Loucy (cell line): Measurements from ENCODE around the gene THADA.

ENCODE experiments used
- H2AFZ ChIP-seq: fragments of 200-600 bp; sonication (generic); 2 replicates; pipeline ENCODE4 v1.6.0; 2016; ENCODE audit warnings: antibody characterized with exemption, mild to moderate bottlenecking, low read length, moderate library complexity
- H3F3A ChIP-seq: fragments of 200-600 bp; 2 replicates; pipeline ENCODE4 v1.6.0; 2016; ENCODE audit warnings: antibody characterized with exemption, low read depth, mild to moderate bottlenecking
- H3K27me3 ChIP-seq: fragments of 200-600 bp; sonication (generic); 2 replicates; pipeline ENCODE4 v1.6.1; 2014; ENCODE audit warnings: low read length, mild to moderate bottlenecking; ENCODE audit not compliant: insufficient read depth, poor library complexity, severe bottlenecking
- H3K36me3 ChIP-seq: fragments of 200-600 bp; sonication (generic); 2 replicates; pipeline ENCODE4 v1.6.1; 2016; ENCODE audit warnings: low read length; ENCODE audit not compliant: insufficient read depth
- H3K4me1 ChIP-seq: fragments of 200-600 bp; sonication (generic); 2 replicates; pipeline ENCODE4 v1.5.1; 2014; ENCODE audit warnings: low read length, mild to moderate bottlenecking; ENCODE audit not compliant: insufficient read depth, poor library complexity, severe bottlenecking
- H3K4me2 ChIP-seq: fragments of 200-600 bp; sonication (generic); 2 replicates; pipeline ENCODE4 v1.6.0; 2014; ENCODE audit warnings: antibody characterized with exemption, low read length, low read depth, mild to moderate bottlenecking; ENCODE audit not compliant: poor library complexity, severe bottlenecking
- H3K4me3 ChIP-seq: fragments of 200-600 bp; sonication (generic); 2 replicates; pipeline ENCODE4 v1.5.1; 2014; ENCODE audit warnings: low read length, mild to moderate bottlenecking, mixed read lengths; ENCODE audit not compliant: poor library complexity, severe bottlenecking
- H3K79me2 ChIP-seq: fragments of 200-600 bp; sonication (generic); 2 replicates; pipeline ENCODE4 v1.6.1; 2014; ENCODE audit warnings: low read length; ENCODE audit not compliant: insufficient read depth
- H3K9ac ChIP-seq: fragments of 200-600 bp; sonication (generic); 2 replicates; pipeline ENCODE4 v1.6.0; 2014; ENCODE audit warnings: mild to moderate bottlenecking, low read depth, low read length, moderate library complexity; ENCODE audit not compliant: poor library complexity, severe bottlenecking
- H3K9me2 ChIP-seq: fragments of 200-600 bp; sonication (generic); replicated peaks from 2 replicates; pipeline ENCODE4 v1.6.1; 2016; ENCODE audit warnings: low read depth, low read length, mixed read lengths
- H3K9me3 ChIP-seq: fragments of 200-600 bp; sonication (generic); 2 replicates; pipeline ENCODE4 v1.6.1; 2014; ENCODE audit warnings: mild to moderate bottlenecking, antibody characterized with exemption, low read length, low read depth; ENCODE audit not compliant: insufficient read depth
- H4K20me1 ChIP-seq: fragments of 200-600 bp; sonication (generic); 2 replicates; pipeline ENCODE4 v1.6.0; 2014; ENCODE audit warnings: antibody characterized with exemption, low read length, mild to moderate bottlenecking; ENCODE audit not compliant: insufficient read depth, poor library complexity, severe bottlenecking
- CTCF ChIP-seq: fragments of 200-600 bp; sonication (generic); conservative IDR thresholded peaks from 2 replicates; pipeline ENCODE4 v1.5.1; 2014; ENCODE audit warnings: mild to moderate bottlenecking, antibody characterized with exemption, low read length
- EZH2phosphoT487 ChIP-seq: fragments of 200-600 bp; IDR thresholded peaks from 2 replicates; pipeline ENCODE4 v1.6.1; 2018; ENCODE audit warnings: antibody characterized with exemption, mild to moderate bottlenecking, moderate library complexity, borderline replicate concordance

THADA gene

GRCh38 chr2:43188561-43189386, 407.1 kb downstream of the THADA start:
- no peak for TF ChIP-seq CTCF
- TF ChIP-seq EZH2phosphoT487: no peak
- no peaks in the 10 kb centered on the region for H3K9me2 ChIP-seq
- no peaks in the 10 kb centered on the region for H3K36me3 ChIP-seq
- no peaks in the 10 kb centered on the region for H3K9me3 ChIP-seq
- H3K27me3 ChIP-seq: no peaks in the 10 kb centered on the region
- H3F3A ChIP-seq: no peaks in the 10 kb centered on the region
- H4K20me1 ChIP-seq: no peaks in the 10 kb centered on the region
- no peak overlapping the region for H3K4me2 ChIP-seq
- no peak overlapping the region for H3K4me3 ChIP-seq
- H3K79me2 ChIP-seq: peaks cover 11% of the 10 kb centered on the region
- no peak overlapping the region for H2AFZ ChIP-seq
- peaks cover 13% of the 10 kb centered on the region for H3K4me1 ChIP-seq
- no peak overlapping the region for H3K9ac ChIP-seq

GRCh38 chr2:43186679-43187374, 409.0 kb downstream of the THADA start:
- no peaks in the 10 kb centered on the region for H3K27me3 ChIP-seq
- H2AFZ ChIP-seq: no peak overlapping the region
- no peak overlapping the region for H3K9ac ChIP-seq
- no peaks in the 10 kb centered on the region for H3K9me2 ChIP-seq
- H3K4me3 ChIP-seq: no peak overlapping the region
- no peaks in the 10 kb centered on the region for H3K79me2 ChIP-seq
- H4K20me1 ChIP-seq: no peaks in the 10 kb centered on the region
- TF ChIP-seq CTCF: no peak
- no peak for TF ChIP-seq EZH2phosphoT487
- no peaks in the 10 kb centered on the region for H3K4me1 ChIP-seq
- H3K9me3 ChIP-seq: no peaks in the 10 kb centered on the region
- H3F3A ChIP-seq: no peaks in the 10 kb centered on the region
- H3K4me2 ChIP-seq: no peak overlapping the region
- H3K36me3 ChIP-seq: no peaks in the 10 kb centered on the region

GRCh38 chr2:43186321-43186678, 409.5 kb downstream of the THADA start:
- H3K4me1 ChIP-seq: no peaks in the 10 kb centered on the region
- H3K36me3 ChIP-seq: no peaks in the 10 kb centered on the region
- no peaks in the 10 kb centered on the region for H3K9me3 ChIP-seq
- no peaks in the 10 kb centered on the region for H3F3A ChIP-seq
- H3K27me3 ChIP-seq: no peaks in the 10 kb centered on the region
- H4K20me1 ChIP-seq: no peaks in the 10 kb centered on the region
- no peak overlapping the region for H3K4me3 ChIP-seq
- H2AFZ ChIP-seq: no peak overlapping the region
- H3K79me2 ChIP-seq: no peaks in the 10 kb centered on the region
- no peak overlapping the region for H3K4me2 ChIP-seq
- TF ChIP-seq EZH2phosphoT487 (no peak), CTCF (no peak)
- H3K9me2 ChIP-seq: no peaks in the 10 kb centered on the region
- no peak overlapping the region for H3K9ac ChIP-seq
